Neural progenitor cell (in vitro differentiated cells): Measurements from ENCODE around the gene NPY1R.

ENCODE experiments used
- CTCF ChIP-seq: fragments of 200-600 bp; sonication (generic); IDR thresholded peaks from 2 replicates; pipeline ENCODE4 v1.5.1; 2017; ENCODE audit warnings: antibody characterized with exemption, mild to moderate bottlenecking
- EZH2 ChIP-seq: fragments of 200-600 bp; sonication (generic); IDR thresholded peaks from 2 replicates; pipeline ENCODE4 v1.6.1; 2017; ENCODE audit warnings: antibody characterized with exemption, mild to moderate bottlenecking, moderate library complexity

- TF ChIP-seq CTCF (no peak), EZH2 (no peak)
Measured at GRCh38 chr4:163330916-163331628, 1.3 kb downstream of the NPY1R start.
